ENCODE data around the gene HES4.
"Not testable (repeated sequence)": the region's sequence is repeated elsewhere in the genome, so short reads cannot be mapped to it uniquely, and the experiment has no call there.

Gene HES4

GRCh38 chr1:997993-998744 lies 1.7 kb downstream of the HES4 start:
- DNase-seq: no peak

GRCh38 chr1:997713-997992 lies 2.2 kb downstream of the HES4 start:
- DNase-seq: no peak

- no peak for DNase-seq
Measured at GRCh38 chr1:996851-997712, 2.8 kb downstream of the HES4 start.

- DNase-seq: no peak
Measured at GRCh38 chr1:995665-996633, 3.9 kb downstream of the HES4 start.

GRCh38 chr1:994546-994945 lies 5.4 kb downstream of the HES4 start:
- DNase-seq: not testable (repeated sequence)

- DNase-seq: no peak
Measured at GRCh38 chr1:993379-993995, 6.4 kb downstream of the HES4 start.

- peak; percentile 48 for DNase-seq
Measured at GRCh38 chr1:992362-992761, 7.5 kb downstream of the HES4 start.

GRCh38 chr1:991895-992294 lies 8.0 kb downstream of the HES4 start:
- DNase-seq: no peak

- DNase-seq: not testable (repeated sequence)
Measured at GRCh38 chr1:991275-991674, 8.6 kb downstream of the HES4 start.

- DNase-seq: not testable (repeated sequence)
Measured at GRCh38 chr1:988061-988460, 11.8 kb downstream of the HES4 start.

GRCh38 chr1:985126-985525 lies 14.8 kb downstream of the HES4 start:
- DNase-seq: no peak

- DNase-seq: no peak
Measured at GRCh38 chr1:984476-984814, 15.5 kb downstream of the HES4 start.

GRCh38 chr1:983798-984475 lies 16.0 kb downstream of the HES4 start:
- DNase-seq: peak; percentile 61

- no peak for DNase-seq
Measured at GRCh38 chr1:982765-983436, 17.0 kb downstream of the HES4 start.

GRCh38 chr1:981955-982558 lies 17.8 kb downstream of the HES4 start, which contains the start of gene PERM1:
TSS of gene PERM1 (minus strand) at chr1:982093. CDS start at chr1:981029, 1,064 bp downstream.
- DNase-seq: no peak

- no peak for DNase-seq
Measured at GRCh38 chr1:981491-981954, 18.4 kb downstream of the HES4 start.

GRCh38 chr1:980602-981395 lies 19.1 kb downstream of the HES4 start:
- DNase-seq: no peak

- no peak for DNase-seq
Measured at GRCh38 chr1:980137-980571, 19.7 kb downstream of the HES4 start.

- DNase-seq: no peak
Measured at GRCh38 chr1:979744-980072, 20.2 kb downstream of the HES4 start.

Measured in activated CD4-positive, alpha-beta T cell treated with anti-CD3 and anti-CD28 coated beads, Interleukin-2, Interleukin-6, amounts not matched to agents 100 ng/mL and 50 ng/mL, durations not matched to agents 16 hours and 8 hours (primary cell).